CD4-positive, CD25-positive, alpha-beta regulatory T cell (primary cell): ENCODE results near the gene PTBP3. TPM values are rescaled to one million over a fixed set of nuclear protein-coding genes. Genes with fewer than 3 reads are reported as not detected.

Experiments
- ATAC-seq, 2 donors: fragments of 150-1000 bp; cut with Tn5 transposase; one replicate each; pipeline ENCODE4 v1.10.0; 2021; ENCODE audit warnings: low read depth in 2 of 2, moderate number of reproducible peaks in 2 of 2, moderate library complexity in 1 of 2
- DNase-seq, 3 donors: peaks; one replicate each; pipeline versions ENCODE4 v3.0.0 to v3.0.0-alpha.2; 2012 to 2022; ENCODE audit warnings: mixed read lengths in 1 of 3
- H3K27ac ChIP-seq: one replicate; pipeline ENCODE4 v1.7.0; 2013; ENCODE audit warnings: mild to moderate bottlenecking, low read length; ENCODE audit not compliant: insufficient read depth, poor library complexity, severe bottlenecking
- H3K27me3 ChIP-seq: one replicate; pipeline ENCODE4 v1.7.0; 2013; ENCODE audit warnings: low read length; ENCODE audit not compliant: control insufficient read depth, insufficient read depth
- H3K36me3 ChIP-seq: one replicate; pipeline ENCODE4 v1.7.0; 2013; ENCODE audit warnings: mild to moderate bottlenecking, low read length, moderate library complexity; ENCODE audit not compliant: control insufficient read depth, insufficient read depth
- H3K4me1 ChIP-seq: 2 replicates; pipeline ENCODE4 v1.7.0; 2013; ENCODE audit warnings: mild to moderate bottlenecking, low read length; ENCODE audit not compliant: insufficient read depth, control insufficient read depth, poor library complexity, severe bottlenecking
- H3K4me3 ChIP-seq: one replicate; pipeline ENCODE4 v1.7.0; 2013; ENCODE audit warnings: low read depth, mild to moderate bottlenecking, low read length, moderate library complexity
- H3K9me3 ChIP-seq, 2 experiments: 1 replicate in 1 of 2; 2 replicates in 1 of 2; pipeline ENCODE4 v1.7.0; 2013; ENCODE audit warnings: low read length in 2 of 2, mild to moderate bottlenecking in 1 of 2, moderate library complexity in 1 of 2; ENCODE audit not compliant: control insufficient read depth in 2 of 2
- H3K27ac Mint-ChIP-seq, 3 donors: one replicate each; pipeline ENCODE4 v1.8.0; 2020 to 2022; ENCODE audit warnings: mild to moderate bottlenecking in 3 of 3, mixed read lengths in 3 of 3, moderate library complexity in 2 of 3
- H3K27me3 Mint-ChIP-seq: one replicate; pipeline ENCODE4 v1.8.0; 2022; ENCODE audit warnings: mild to moderate bottlenecking, mixed read lengths
- H3K36me3 Mint-ChIP-seq: one replicate; pipeline ENCODE4 v1.8.0; 2020; ENCODE audit warnings: mixed read lengths
- H3K4me1 Mint-ChIP-seq, 4 donors: one replicate each; pipeline ENCODE4 v1.8.0; 2020 to 2022; ENCODE audit warnings: mixed read lengths in 4 of 4, mild to moderate bottlenecking in 1 of 4
- H3K4me3 Mint-ChIP-seq, 4 donors: one replicate each; pipeline ENCODE4 v1.8.0; 2020 to 2022; ENCODE audit warnings: mild to moderate bottlenecking in 4 of 4, mixed read lengths in 4 of 4, moderate library complexity in 3 of 4
- H3K9me3 Mint-ChIP-seq, 7 donors: one replicate each; pipeline ENCODE4 v1.8.0; 2020 to 2022; ENCODE audit warnings: mixed read lengths in 7 of 7, mild to moderate bottlenecking in 3 of 7, moderate library complexity in 2 of 7
- polyA plus RNA-seq, 4 donors: library from polyadenylated mRNA; unstranded; fragments of 300-500 nt; fragmentation: Illumina TruSeq; gene quantifications; one replicate each; pipeline ENCODE4 v1.2.3, GENCODE V29; 2021
- total RNA-seq: library from RNA; stranded (reverse); gene quantifications from one replicate; pipeline ENCODE4 v1.2.3, GENCODE V29; 2022

The PTBP3 gene
- total and polyA plus RNA-seq, 5 donors from 2014 or later, result 49.5 to 144 (median 53.3) TPM

- Mint-ChIP-seq H3K27ac (peak overlapping the region in 1 of 3 donors; percentile 21), H3K9me3 (peaks cover 0 to 2% (median 0%) of the 10 kb centered on the region in 7 donors), H3K36me3 (no peaks in the 10 kb centered on the region), H3K27me3 (peaks cover 26% of the 10 kb centered on the region), H3K4me3 (no peak overlapping the region), H3K4me1 (peaks cover 0 to 13% (median 5%) of the 10 kb centered on the region in 4 donors)
- Histone ChIP-seq H3K27ac (no peak overlapping the region), H3K4me3 (no peak overlapping the region), H3K36me3 (no peaks in the 10 kb centered on the region), H3K4me1 (peaks cover 1% of the 10 kb centered on the region), H3K9me3 (no peaks in the 10 kb centered on the region), H3K27me3 (no peaks in the 10 kb centered on the region)
- no peak for ATAC-seq
- peak in 2 of 3 donors; percentile 17 to 56 for DNase-seq
These were observed 22.0 kb upstream of the PTBP3 start for GRCh38 chr9:112355427-112355897.

- Mint-ChIP-seq H3K27me3 (peaks cover 26% of the 10 kb centered on the region), H3K4me1 (peaks cover 0 to 13% (median 5%) of the 10 kb centered on the region in 4 donors), H3K27ac (no peak overlapping the region), H3K9me3 (peaks cover 0 to 2% (median 0%) of the 10 kb centered on the region in 7 donors), H3K36me3 (no peaks in the 10 kb centered on the region), H3K4me3 (no peak overlapping the region)
- no peaks in the 10 kb centered on the region for H3K36me3 ChIP-seq
- no peaks in the 10 kb centered on the region for H3K4me1 ChIP-seq
- H3K4me3 ChIP-seq, result no peak overlapping the region
- ATAC-seq, result no peak
- no peak for DNase-seq
- H3K27ac ChIP-seq, result no peak overlapping the region
- H3K9me3 ChIP-seq, result no peaks in the 10 kb centered on the region
- no peaks in the 10 kb centered on the region for H3K27me3 ChIP-seq
These were observed 20.8 kb upstream of the PTBP3 start for GRCh38 chr9:112354081-112354743.

- Mint-ChIP-seq H3K27me3 (peaks cover 26% of the 10 kb centered on the region), H3K4me1 (peaks cover 0 to 26% (median 8%) of the 10 kb centered on the region in 4 donors), H3K4me3 (no peak overlapping the region), H3K27ac (no peak overlapping the region), H3K9me3 (peaks cover 0 to 3% (median 0%) of the 10 kb centered on the region in 7 donors), H3K36me3 (no peaks in the 10 kb centered on the region)
- no peaks in the 10 kb centered on the region for H3K27me3 ChIP-seq
- no peak overlapping the region for H3K4me3 ChIP-seq
- no peak overlapping the region for H3K27ac ChIP-seq
- no peaks in the 10 kb centered on the region for H3K9me3 ChIP-seq
- DNase-seq (no peak), ATAC-seq (no peak)
- H3K4me1 ChIP-seq, result peaks cover 9% of the 10 kb centered on the region
- H3K36me3 ChIP-seq, result no peaks in the 10 kb centered on the region
These were observed 18.8 kb upstream of the PTBP3 start for GRCh38 chr9:112352209-112352608.

GRCh38 chr9:112351184-112351583 is 17.8 kb upstream of the PTBP3 start:
- no peak for ATAC-seq
- H3K27me3 Mint-ChIP-seq, result peaks cover 30% of the 10 kb centered on the region

GRCh38 chr9:112349008-112349333 is 15.6 kb upstream of the PTBP3 start:
- Mint-ChIP-seq H3K27ac (peak overlapping the region in 1 of 3 donors; percentile 13), H3K9me3 (peaks cover 0 to 1% (median 0%) of the 10 kb centered on the region in 7 donors), H3K36me3 (no peaks in the 10 kb centered on the region), H3K27me3 (peaks cover 24% of the 10 kb centered on the region), H3K4me1 (peaks cover 0 to 13% (median 2%) of the 10 kb centered on the region in 4 donors), H3K4me3 (peak overlapping the region in 3 of 4 donors; percentile 12 to 72 (median 14))
- DNase-seq (no peak), ATAC-seq (no peak)
- no peaks in the 10 kb centered on the region for H3K9me3 ChIP-seq
- no peak overlapping the region for H3K27ac ChIP-seq
- peak overlapping the region; percentile 74 for H3K4me3 ChIP-seq
- no peaks in the 10 kb centered on the region for H3K36me3 ChIP-seq
- H3K27me3 ChIP-seq, result no peaks in the 10 kb centered on the region
- peaks cover 9% of the 10 kb centered on the region for H3K4me1 ChIP-seq

More at GRCh38 chr9:112351184-112351583, 17.8 kb upstream of the PTBP3 start:
- no peaks in the 10 kb centered on the region for H3K36me3 ChIP-seq
- H3K27ac ChIP-seq, result no peak overlapping the region
- Mint-ChIP-seq H3K27ac (no peak overlapping the region), H3K9me3 (peaks cover 0 to 3% (median 0%) of the 10 kb centered on the region in 7 donors), H3K4me1 (peaks cover 0 to 26% (median 8%) of the 10 kb centered on the region in 4 donors), H3K36me3 (no peaks in the 10 kb centered on the region), H3K4me3 (no peak overlapping the region)
- H3K9me3 ChIP-seq, result no peaks in the 10 kb centered on the region
- H3K4me3 ChIP-seq, result no peak overlapping the region
- no peaks in the 10 kb centered on the region for H3K27me3 ChIP-seq
- DNase-seq, result no peak
- H3K4me1 ChIP-seq, result peaks cover 9% of the 10 kb centered on the region

GRCh38 chr9:112348257-112349007 is 15.0 kb upstream of the PTBP3 start:
- peak; percentile 36 to 86 (median 56) for DNase-seq
- peaks cover 24% of the 10 kb centered on the region for H3K27me3 Mint-ChIP-seq
- Histone ChIP-seq H3K27me3 (no peaks in the 10 kb centered on the region), H3K4me1 (peaks cover 9% of the 10 kb centered on the region), H3K27ac (no peak overlapping the region), H3K9me3 (no peaks in the 10 kb centered on the region), H3K36me3 (no peaks in the 10 kb centered on the region), H3K4me3 (peak overlapping the region; percentile 74)
- H3K4me3 Mint-ChIP-seq, result peak overlapping the region in 3 of 4 donors; percentile 12 to 87 (median 72)
- ATAC-seq, result peak; percentile 22 to 47
- peaks cover 0 to 13% (median 2%) of the 10 kb centered on the region in 4 donors for H3K4me1 Mint-ChIP-seq
- H3K9me3 Mint-ChIP-seq, result peaks cover 0 to 1% (median 0%) of the 10 kb centered on the region in 7 donors
- no peaks in the 10 kb centered on the region for H3K36me3 Mint-ChIP-seq
- peak overlapping the region in 2 of 3 donors; percentile 13 to 42 for H3K27ac Mint-ChIP-seq

GRCh38 chr9:112341730-112342129 is 8.3 kb upstream of the PTBP3 start:
- Histone ChIP-seq H3K27me3 (no peaks in the 10 kb centered on the region), H3K4me1 (no peaks in the 10 kb centered on the region), H3K27ac (no peak overlapping the region), H3K9me3 (no peaks in the 10 kb centered on the region), H3K36me3 (no peaks in the 10 kb centered on the region), H3K4me3 (no peak overlapping the region)
- Mint-ChIP-seq H3K9me3 (peaks cover 0 to 1% (median 0%) of the 10 kb centered on the region in 7 donors), H3K27ac (no peak overlapping the region), H3K4me1 (peaks cover 0 to 4% (median 0%) of the 10 kb centered on the region in 4 donors), H3K4me3 (no peak overlapping the region), H3K36me3 (no peaks in the 10 kb centered on the region), H3K27me3 (peaks cover 2% of the 10 kb centered on the region)
- no peak for ATAC-seq
- no peak for DNase-seq
